ENCODE results near the gene FRMD4A. TPM values are rescaled to one million over a fixed set of nuclear protein-coding genes. Genes with fewer than 3 reads are reported as not detected.

The FRMD4A gene
- total RNA-seq, 1 donor from 2014 or later = 28.2 TPM

DNA sequence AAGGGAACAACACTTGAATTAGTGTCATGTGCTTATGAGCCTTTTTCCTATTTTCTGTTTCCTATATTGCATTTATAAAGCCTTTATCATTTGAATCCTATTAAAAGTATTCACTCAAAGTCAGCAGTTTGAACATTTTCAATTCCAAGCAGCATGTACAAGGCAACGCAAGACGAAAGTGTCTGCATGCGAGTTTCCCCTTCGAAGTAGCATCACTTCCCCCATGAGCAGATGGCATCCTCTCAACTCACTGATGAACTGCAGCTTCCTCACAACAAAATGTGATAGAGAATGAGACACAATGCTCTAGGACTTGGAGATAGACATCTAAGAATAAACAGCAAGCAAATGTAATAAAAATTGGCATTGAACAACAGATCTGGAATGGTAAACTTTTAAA lies 473.3 kb downstream of the FRMD4A start:
- H3K27me3 ChIP-seq (ENCODE audit: control insufficient read depth, insufficient read depth, low read length) = no peaks in the 10 kb centered on the region
- TF ChIP-seq, protein P1, sequence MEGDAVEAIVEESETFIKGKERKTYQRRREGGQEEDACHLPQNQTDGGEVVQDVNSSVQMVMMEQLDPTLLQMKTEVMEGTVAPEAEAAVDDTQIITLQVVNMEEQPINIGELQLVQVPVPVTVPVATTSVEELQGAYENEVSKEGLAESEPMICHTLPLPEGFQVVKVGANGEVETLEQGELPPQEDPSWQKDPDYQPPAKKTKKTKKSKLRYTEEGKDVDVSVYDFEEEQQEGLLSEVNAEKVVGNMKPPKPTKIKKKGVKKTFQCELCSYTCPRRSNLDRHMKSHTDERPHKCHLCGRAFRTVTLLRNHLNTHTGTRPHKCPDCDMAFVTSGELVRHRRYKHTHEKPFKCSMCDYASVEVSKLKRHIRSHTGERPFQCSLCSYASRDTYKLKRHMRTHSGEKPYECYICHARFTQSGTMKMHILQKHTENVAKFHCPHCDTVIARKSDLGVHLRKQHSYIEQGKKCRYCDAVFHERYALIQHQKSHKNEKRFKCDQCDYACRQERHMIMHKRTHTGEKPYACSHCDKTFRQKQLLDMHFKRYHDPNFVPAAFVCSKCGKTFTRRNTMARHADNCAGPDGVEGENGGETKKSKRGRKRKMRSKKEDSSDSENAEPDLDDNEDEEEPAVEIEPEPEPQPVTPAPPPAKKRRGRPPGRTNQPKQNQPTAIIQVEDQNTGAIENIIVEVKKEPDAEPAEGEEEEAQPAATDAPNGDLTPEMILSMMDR (IDR thresholded peaks at IDR 0.05; ENCODE audit: insufficient read depth, low read length, poor library complexity, severe bottlenecking) = no peak

DNA sequence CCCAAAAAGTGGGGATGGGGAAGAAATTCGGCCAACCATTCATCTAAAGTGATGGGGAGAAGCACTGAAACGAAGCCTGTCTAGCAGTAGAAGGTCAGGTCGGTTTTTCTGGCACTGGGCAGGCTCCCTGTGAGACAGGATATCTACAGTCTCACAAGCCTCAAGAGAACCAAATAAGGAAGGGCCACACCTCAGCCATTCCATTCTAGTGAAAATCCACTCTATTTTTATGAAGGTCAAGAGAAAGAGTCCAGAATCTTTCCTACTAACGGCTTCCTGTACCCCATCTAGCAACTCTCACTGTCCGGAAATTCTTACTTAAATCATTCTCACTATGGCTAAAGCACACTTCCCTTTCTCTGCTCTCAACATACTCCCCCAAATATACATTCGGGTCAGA lies 476.9 kb downstream of the FRMD4A start:
- Histone ChIP-seq H3K4me3 (ENCODE audit: low read depth, low read length) (no peak overlapping the region), H3K27me3 (ENCODE audit: control insufficient read depth, insufficient read depth, low read length) (no peaks in the 10 kb centered on the region), H3K36me3 (ENCODE audit: control insufficient read depth, insufficient read depth, low read length) (no peaks in the 10 kb centered on the region)
- DNase-seq (ENCODE audit: low read depth) = no peak
- TF ChIP-seq, protein P1 (IDR thresholded peaks at IDR 0.05; ENCODE audit: insufficient read depth, low read length, poor library complexity, severe bottlenecking) = no peak

More for the DNA sequence above, 473.3 kb downstream of the FRMD4A start:
- no peak overlapping the region for H3K4me3 ChIP-seq (ENCODE audit: low read depth, low read length)
- no peak for DNase-seq (ENCODE audit: low read depth)
- no peaks in the 10 kb centered on the region for H3K36me3 ChIP-seq (ENCODE audit: control insufficient read depth, insufficient read depth, low read length)

DNA sequence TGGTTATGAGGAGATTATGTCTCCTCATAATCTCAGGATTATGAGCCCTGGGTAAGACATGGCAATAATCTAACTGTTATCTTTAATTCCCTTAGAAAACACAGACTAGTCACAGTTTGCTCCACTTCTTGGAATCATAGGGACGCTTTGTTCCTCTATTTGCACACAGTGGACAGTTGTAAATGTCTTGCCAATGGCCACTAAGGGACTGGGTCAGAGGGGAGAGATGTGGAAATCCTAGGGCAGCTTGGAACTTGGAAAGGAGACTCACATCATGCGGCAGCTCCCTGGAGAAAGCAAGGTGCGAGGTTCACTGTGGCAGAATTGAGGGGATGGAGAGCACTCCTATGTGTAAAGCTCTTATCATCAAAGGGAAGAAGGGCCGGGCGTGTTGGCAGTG lies 477.9 kb downstream of the FRMD4A start:
- no peak overlapping the region for H3K4me3 ChIP-seq (ENCODE audit: low read depth, low read length)
- no peaks in the 10 kb centered on the region for H3K27me3 ChIP-seq (ENCODE audit: control insufficient read depth, insufficient read depth, low read length)
- no peak for DNase-seq (ENCODE audit: low read depth)
- H3K36me3 ChIP-seq (ENCODE audit: control insufficient read depth, insufficient read depth, low read length) = no peaks in the 10 kb centered on the region
- TF ChIP-seq, protein P1 (IDR thresholded peaks at IDR 0.05; ENCODE audit: insufficient read depth, low read length, poor library complexity, severe bottlenecking) = no peak

DNA sequence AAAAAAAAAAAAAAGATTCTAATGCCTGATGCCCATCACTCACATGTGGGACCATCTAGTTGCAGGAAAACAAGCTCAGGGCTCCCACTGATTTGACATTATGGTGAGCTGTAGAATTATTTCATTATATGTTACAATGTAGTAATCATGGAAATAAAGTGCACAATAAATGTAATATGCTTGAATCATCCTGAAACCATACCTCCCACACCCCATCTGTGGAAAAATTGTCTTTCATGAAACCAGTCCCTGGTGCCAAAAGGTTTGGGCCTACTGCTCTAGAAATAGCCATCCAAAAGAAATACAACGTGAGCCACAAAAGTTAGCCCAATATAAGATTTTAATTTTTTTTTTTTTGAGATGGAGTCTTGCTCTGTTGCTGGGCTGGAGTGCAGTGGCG lies 478.8 kb downstream of the FRMD4A start:
- TF ChIP-seq, protein P1 (IDR thresholded peaks at IDR 0.05; ENCODE audit: insufficient read depth, low read length, poor library complexity, severe bottlenecking) = no peak
- Histone ChIP-seq H3K36me3 (ENCODE audit: control insufficient read depth, insufficient read depth, low read length) (no peaks in the 10 kb centered on the region), H3K27me3 (ENCODE audit: control insufficient read depth, insufficient read depth, low read length) (no peaks in the 10 kb centered on the region), H3K4me3 (ENCODE audit: low read depth, low read length) (no peak overlapping the region)
- no peak for DNase-seq (ENCODE audit: low read depth)

DNA sequence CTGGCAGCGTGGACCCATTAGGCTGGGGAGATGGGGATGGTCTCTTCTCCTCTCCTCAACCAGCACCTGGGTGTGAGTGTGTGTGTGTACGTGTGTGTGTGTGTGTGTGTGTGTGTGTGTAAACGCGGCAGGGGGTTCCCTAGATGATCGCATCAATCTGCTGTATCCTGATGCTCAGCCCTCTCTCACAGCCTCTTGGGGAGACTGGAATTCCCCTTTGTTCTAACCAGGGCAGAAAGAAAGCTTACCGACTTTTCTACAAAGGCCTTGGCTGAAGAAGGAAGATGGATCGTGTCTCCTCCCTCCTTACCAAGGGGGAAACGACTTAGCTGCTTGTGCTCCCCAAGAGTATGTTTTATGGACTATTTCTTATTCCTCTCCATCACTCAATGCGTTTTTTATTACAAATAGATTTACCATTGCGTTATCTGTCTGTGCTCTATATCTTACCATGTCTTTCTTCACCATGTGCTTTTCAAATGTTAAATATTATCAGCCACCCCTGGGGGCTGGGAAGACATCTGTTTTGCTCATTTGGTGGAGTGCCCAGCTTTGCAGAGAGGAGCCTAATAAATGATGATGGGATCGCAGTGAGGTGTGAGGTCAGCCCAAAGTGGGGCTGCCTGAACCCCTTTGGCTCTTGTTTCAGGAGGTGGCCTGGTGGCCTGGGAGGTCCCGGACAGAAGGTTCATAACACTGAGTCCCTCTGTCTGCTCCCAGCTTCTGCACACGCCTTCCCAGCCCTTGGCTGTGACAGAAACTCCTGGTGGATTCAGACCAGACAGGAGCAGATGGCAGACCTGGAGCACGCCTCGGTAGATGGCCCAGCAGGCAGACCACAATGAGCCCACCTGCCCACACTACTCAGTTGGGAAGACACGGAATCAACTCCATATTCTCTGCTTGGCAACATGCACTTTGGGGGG lies 481.9 kb downstream of the FRMD4A start:
- H3K4me3 ChIP-seq (ENCODE audit: low read depth, low read length) = no peak overlapping the region
- no peaks in the 10 kb centered on the region for H3K36me3 ChIP-seq (ENCODE audit: control insufficient read depth, insufficient read depth, low read length)
- DNase-seq (ENCODE audit: low read depth) = no peak
- H3K27me3 ChIP-seq (ENCODE audit: control insufficient read depth, insufficient read depth, low read length) = no peaks in the 10 kb centered on the region
- TF ChIP-seq, protein P1 (IDR thresholded peaks at IDR 0.05; ENCODE audit: insufficient read depth, low read length, poor library complexity, severe bottlenecking) = no peak
